Kidney (tissue), 14 donors: ENCODE measurements around the gene SLC1A2. TPM values are rescaled to one million over a fixed set of nuclear protein-coding genes. Genes with fewer than 3 reads are reported as not detected.

ENCODE experiments used
- DNase-seq, 5 donors: peaks; one replicate each; pipeline ENCODE4 v3.0.0-alpha.2; 2013 to 2020
- FAIRE-seq: peaks from 2 replicates; lab custom pipeline; 2012; peaks lifted over from hg19 to GRCh38; lab: Jason Lieb, UNC
- H3K27ac ChIP-seq, 2 donors: one replicate each; pipeline ENCODE4 v1.7.0; 2013; ENCODE audit warnings: low read depth in 2 of 2, low read length in 2 of 2, inconsistent platforms in 1 of 2
- H3K27me3 ChIP-seq: one replicate; pipeline ENCODE4 v1.7.1; 2013; ENCODE audit warnings: low read length, inconsistent platforms; ENCODE audit not compliant: control insufficient read depth, insufficient read depth
- H3K36me3 ChIP-seq, 3 donors: one replicate each; pipeline versions ENCODE4 v1.7.0 to v1.7.1; 2013; ENCODE audit warnings: low read length in 3 of 3, control low read depth in 1 of 3, inconsistent platforms in 1 of 3; ENCODE audit not compliant: insufficient read depth in 3 of 3, control insufficient read depth in 2 of 3
- H3K4me1 ChIP-seq, 3 donors: one replicate each; pipeline versions ENCODE4 v1.7.0 to v1.7.1; 2013; ENCODE audit warnings: low read length in 3 of 3, inconsistent platforms in 1 of 3, low read depth in 1 of 3; ENCODE audit not compliant: control insufficient read depth in 2 of 3, insufficient read depth in 2 of 3
- H3K4me3 ChIP-seq, 3 donors: one replicate each; pipeline versions ENCODE4 v1.7.0 to v1.8.1; 2013; ENCODE audit warnings: low read length in 3 of 3, control low read depth in 1 of 3, inconsistent platforms in 1 of 3
- H3K9ac ChIP-seq, 3 donors: one replicate each; pipeline versions ENCODE4 v1.7.0 to v1.7.1; 2013; ENCODE audit warnings: low read length in 3 of 3, control low read depth in 1 of 3, inconsistent platforms in 1 of 3
- H3K9me3 ChIP-seq, 3 donors: one replicate each; pipeline versions ENCODE4 v1.7.0 to v1.7.1; 2013; ENCODE audit warnings: low read length in 3 of 3, control low read depth in 1 of 3, inconsistent platforms in 1 of 3; ENCODE audit not compliant: control insufficient read depth in 2 of 3, insufficient read depth in 1 of 3
- CTCF ChIP-seq: IDR thresholded peaks from 3 replicates; pipeline ENCODE4 v1.5.1; 2012; ENCODE audit warnings: mild to moderate bottlenecking, moderate library complexity, borderline replicate concordance; ENCODE audit not compliant: insufficient read depth; ENCODE audit errors: extremely low read depth
- intact Hi-C: fragments of 100-400 bp; cut with DNase I; formaldehyde crosslinking; loops from one replicate; pipeline ENCODE4 v1.11.1; 2022
- polyA plus RNA-seq: library from polyadenylated mRNA; stranded (reverse); fragments of 350-450 nt; fragmentation: Illumina TruSeq; extraction: RNeasy Lipid Tissue Mini Kit (QIAGEN cat#74804); gene quantifications from one replicate; pipeline ENCODE4 v1.2.3, GENCODE V29; 2014; ENCODE audit warnings: low read depth, low replicate concordance; ENCODE audit not compliant: insufficient read depth
- total RNA-seq: library from RNA; stranded (reverse); fragmentation: NEBNext Ultra II Directional; extraction: Animal tissue kit (Norgen Biotek cat#: 25700); gene quantifications from one replicate; pipeline ENCODE4 v1.2.1, GENCODE V29; 2021
- donor health status: control.
- donor health status: control.
- donor health status: control.
- donor health status: control.
- donor health status: control.
- donor health status: DM: yes; HTN: yes; CAD: no.
- donor health status: Normal renal cell carcinoma (clear cell type).

The SLC1A2 gene
- total and polyA plus RNA-seq, 2 donors from 2014 or later, result 0.11 to 0.28 TPM

GRCh38 chr11:35326266-35326879 lies 93.0 kb downstream of the SLC1A2 start:
- no peak overlapping the region for H3K9ac ChIP-seq
- FAIRE-seq (no peak), DNase-seq (no peak)
- intact Hi-C loops, result no loop called here
- no peaks in the 10 kb centered on the region for H3K27me3 ChIP-seq
- no peaks in the 10 kb centered on the region for H3K4me1 ChIP-seq
- no peak for TF ChIP-seq CTCF
- H3K9me3 ChIP-seq, result no peaks in the 10 kb centered on the region
- no peak overlapping the region for H3K4me3 ChIP-seq
- no peaks in the 10 kb centered on the region for H3K36me3 ChIP-seq
- no peak overlapping the region for H3K27ac ChIP-seq

- Histone ChIP-seq H3K27ac (no peak overlapping the region), H3K36me3 (no peaks in the 10 kb centered on the region), H3K4me1 (no peaks in the 10 kb centered on the region), H3K4me3 (no peak overlapping the region), H3K27me3 (no peaks in the 10 kb centered on the region), H3K9ac (no peak overlapping the region), H3K9me3 (no peaks in the 10 kb centered on the region)
- DNase-seq (no peak), FAIRE-seq (no peak)
- TF ChIP-seq CTCF, result no peak
- intact Hi-C loops, result no loop called here
Observed at GRCh38 chr11:35324981-35325380, 94.4 kb downstream of the SLC1A2 start.

GRCh38 chr11:35324183-35324886 lies 95.0 kb downstream of the SLC1A2 start:
- intact Hi-C loops, result no loop called here
- Histone ChIP-seq H3K4me1 (no peaks in the 10 kb centered on the region), H3K27me3 (no peaks in the 10 kb centered on the region), H3K4me3 (no peak overlapping the region), H3K9ac (no peak overlapping the region), H3K36me3 (no peaks in the 10 kb centered on the region), H3K9me3 (no peaks in the 10 kb centered on the region), H3K27ac (no peak overlapping the region)
- FAIRE-seq (no peak), DNase-seq (no peak)
- TF ChIP-seq CTCF, result no peak
